ENCODE results near the gene UPB1. TPM values are rescaled to one million over a fixed set of nuclear protein-coding genes. Genes with fewer than 3 reads are reported as not detected.

Gene UPB1
- total RNA-seq, result under 1 TPM in 1 of 2 donors, not detected in 1; 0.08 TPM
- long read RNA-seq, partial matches to known transcripts, result 0 of 1 reads
- long read RNA-seq, other reads (novel, unspliced or antisense), result 1 of 1 reads

DNA sequence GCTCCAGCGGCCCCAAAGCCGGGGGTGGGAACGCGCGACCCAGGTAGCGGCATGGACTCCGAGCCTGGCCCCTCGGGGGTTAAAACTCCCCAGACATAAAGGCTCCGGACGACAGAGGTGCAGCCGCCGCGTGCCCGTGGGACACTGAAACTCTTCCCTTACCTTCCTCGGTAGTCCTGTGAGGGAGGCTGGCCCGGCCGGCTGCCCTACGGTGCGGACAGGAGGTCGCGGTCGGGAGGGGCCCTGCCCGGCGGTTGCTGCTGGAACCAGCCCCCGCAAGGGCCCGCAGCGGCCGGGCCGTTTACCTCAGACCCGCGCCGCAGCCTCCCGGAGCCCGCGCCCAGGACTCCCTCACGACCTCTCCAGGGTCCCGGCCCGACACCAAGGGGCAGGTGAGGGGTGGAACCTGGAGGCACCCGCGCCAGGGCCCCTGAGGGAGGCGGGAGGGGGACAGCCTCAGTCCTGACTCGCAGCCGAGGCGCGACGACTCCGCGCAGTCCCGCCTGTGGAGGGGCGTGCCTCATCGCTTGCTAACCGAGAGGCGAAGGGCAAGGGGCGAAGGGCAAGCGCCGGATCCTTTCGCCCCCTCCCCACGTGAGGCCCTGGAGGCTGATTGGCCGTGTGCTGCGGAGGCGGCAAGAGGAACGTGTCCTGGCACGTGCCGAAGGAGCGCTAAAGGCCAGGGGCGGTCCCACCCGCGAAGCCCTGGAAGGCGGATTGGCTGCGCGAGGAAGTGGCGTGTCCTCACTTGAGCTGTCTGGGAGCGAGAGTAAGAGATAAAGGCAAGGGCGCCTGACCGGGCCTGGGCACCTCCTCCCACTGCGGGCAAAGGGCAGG is at the start of gene UPB1:
Gene UPB1 (plus strand): TSS at position 805 of the 837 bp plus-strand sequence. CDS start 72 bp downstream, outside the sequence.
- no peak for DNase-seq
- intact Hi-C loops (cut with DNase I, micrococcal nuclease), result no loop called here
- peak; percentile 46 for ATAC-seq

DNA sequence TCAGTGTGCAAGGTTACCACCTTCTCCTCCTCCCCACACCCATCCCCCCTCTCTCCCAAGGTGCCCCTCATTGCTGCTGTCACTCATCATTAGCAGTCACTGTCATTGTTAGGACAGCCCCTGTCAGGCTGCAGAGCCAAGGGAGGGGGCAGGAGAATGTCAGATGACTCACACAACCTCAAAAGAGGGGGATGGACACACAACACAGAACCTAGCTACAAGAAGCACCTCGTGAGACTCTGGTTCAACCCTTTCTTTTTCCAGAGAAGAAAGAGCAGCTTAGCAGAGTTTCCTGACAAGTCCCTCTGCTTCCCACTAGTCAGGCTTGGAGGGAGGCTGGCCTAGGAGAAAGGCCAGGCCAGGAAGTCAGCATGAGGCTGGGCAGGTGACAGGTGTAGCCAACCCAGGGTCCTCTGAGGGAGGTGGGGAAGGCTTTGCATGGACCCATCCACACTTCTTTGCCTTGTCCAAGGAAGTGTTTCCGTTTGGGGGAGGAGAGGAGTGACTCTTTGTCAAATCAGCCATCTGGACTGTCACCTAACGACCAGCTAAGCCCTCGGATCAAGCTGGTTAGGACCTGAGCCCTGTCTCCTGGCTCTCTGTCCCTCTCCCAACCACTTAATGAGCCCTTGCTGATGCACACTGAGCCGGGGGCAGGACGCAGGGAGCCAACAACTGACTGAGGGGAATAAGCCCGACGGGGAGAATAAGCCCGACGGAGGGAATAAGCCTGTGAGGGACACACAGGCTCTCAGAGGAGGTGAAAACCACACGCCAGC is 49.5 kb upstream of the UPB1 start:
- no peak for DNase-seq
- ATAC-seq, result no peak
- intact Hi-C loops (cut with DNase I, micrococcal nuclease), result no loop called here

DNA sequence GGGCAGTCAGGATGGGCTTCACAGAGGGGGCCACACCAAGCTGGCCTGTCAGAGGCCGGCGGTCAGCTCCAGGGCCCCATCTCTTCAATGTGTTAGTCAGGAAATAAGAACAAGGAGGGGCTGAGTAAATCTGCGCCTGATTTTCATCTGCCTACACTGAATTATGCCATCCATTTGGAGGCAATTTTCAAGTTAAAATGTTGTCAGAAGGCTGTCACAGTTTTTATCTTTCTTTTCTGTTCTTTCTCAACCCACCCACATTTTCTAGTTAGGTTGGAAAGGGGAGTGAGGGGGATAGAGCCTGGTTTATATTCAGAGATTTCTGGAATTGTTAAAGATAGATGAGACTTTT is 48.9 kb upstream of the UPB1 start:
- ATAC-seq (no peak), DNase-seq (no peak)
- intact Hi-C loops (cut with DNase I, micrococcal nuclease), result no loop called here

DNA sequence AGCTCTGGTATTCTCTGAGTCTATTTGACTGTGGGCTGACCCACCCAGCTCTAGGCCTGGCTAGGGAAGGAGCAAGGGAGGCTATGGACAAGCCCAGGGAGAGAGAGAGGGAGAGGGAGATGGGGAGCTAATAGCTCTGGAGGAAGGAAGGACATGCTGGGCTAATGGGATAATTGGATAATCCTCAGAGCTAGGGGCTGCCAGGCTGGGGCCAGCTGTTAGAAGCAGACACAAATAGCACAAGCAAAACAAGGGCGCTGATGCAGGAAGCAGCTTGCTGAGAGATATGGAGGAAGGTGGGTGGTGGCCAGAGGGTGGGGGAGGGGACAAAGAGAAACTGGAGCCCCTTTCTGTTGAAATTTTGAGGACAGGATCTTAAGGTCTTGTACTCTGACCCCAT is 44.5 kb upstream of the UPB1 start:
- DNase-seq (no peak), ATAC-seq (no peak)
- intact Hi-C loops (cut with DNase I, micrococcal nuclease), result no loop called here

DNA sequence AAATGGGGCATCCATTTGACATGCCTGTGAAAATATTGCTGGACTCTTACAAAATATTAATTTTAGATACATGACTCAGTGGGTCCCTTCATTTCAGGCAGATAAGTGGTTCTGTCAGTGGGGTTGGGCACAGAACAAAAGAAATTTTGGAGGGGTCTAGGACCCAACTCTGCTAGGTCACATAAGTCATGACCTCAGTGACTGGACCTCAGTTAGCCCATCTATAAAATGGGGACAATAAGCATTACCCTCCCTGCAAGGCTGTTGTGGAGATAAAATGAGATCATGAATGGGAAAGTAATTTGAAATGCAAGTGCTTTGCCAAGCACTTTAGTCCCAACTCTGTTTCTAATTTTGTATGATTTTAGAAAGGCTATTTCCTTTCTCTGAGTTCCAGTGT is 44.0 kb upstream of the UPB1 start:
- DNase-seq (no peak), ATAC-seq (no peak)
- intact Hi-C loops (cut with DNase I, micrococcal nuclease), result no loop called here

DNA sequence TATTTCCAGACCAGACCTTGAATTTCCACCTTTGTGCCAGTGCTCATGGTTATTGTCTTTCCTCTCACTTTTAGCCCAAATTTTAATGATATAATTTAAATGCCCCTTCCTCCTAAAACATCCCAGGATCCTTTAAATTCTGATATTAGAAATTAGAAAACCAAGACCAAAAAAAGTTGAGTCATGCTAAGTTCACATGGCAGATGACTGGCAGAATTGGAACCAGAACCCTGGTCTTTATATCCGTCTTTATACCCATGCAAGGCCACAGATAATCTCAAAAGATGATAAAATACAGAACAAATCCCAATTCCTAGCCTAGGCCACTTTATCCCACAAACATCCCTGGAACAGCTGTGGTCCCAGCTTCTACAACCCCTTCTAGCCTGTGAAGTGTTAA is 41.3 kb upstream of the UPB1 start:
- intact Hi-C loops (cut with DNase I, micrococcal nuclease), result no loop called here
- DNase-seq (no peak), ATAC-seq (no peak)

DNA sequence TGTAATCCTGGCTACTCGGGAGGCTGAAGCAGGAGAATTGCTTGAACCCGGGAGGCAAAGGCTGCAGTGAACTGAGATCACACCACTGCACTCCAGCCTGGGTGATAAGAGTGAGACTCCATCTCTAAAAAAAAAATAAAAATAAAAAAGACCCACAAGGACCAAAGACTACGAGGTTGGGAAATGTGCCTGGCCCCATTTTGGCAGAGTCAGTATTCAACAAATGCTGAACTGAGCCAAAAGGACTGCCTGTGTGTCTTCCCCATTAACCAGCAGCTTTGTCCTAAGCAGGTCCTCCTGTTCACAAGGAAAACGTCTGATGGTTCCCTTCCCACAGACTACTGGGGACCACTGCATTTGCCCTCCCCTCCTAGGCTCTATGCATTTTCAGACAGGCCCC is 40.1 kb upstream of the UPB1 start:
- intact Hi-C loops (cut with DNase I, micrococcal nuclease), result no loop called here
- DNase-seq, result no peak
- ATAC-seq, result no peak

DNA sequence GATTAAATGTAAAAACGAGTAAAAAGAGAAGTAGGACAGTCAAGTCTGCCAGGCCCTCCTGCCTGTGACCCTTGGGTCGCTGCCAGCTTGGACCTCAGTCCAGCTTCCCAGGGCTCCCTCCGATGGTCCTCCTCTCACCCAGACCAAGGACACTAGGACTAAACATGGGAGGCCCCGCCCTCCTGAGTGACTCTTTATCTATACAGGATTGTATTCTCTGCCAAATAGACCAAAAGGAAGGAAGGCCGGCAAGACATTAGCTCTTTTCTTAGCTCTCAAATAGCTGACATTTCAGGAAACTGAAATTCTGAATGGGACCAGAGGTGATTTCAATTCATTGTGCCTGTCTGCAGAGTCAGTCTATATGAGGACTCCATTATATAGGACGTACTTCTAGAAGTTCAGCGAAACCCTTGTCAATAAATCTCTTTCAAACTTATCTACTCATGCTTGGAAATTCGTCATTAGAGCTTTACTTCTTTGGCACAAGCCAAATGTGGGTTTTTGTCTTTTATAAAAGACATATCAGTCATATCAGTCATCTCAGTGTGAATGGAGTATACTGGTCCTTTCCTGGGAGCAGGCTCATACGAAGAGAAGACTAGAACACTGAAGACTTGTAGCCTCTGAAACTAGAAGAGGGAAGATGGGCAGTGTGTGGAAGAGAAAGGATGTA is 39.2 kb upstream of the UPB1 start:
- DNase-seq, result no peak
- no peak for ATAC-seq
- intact Hi-C loops (cut with DNase I, micrococcal nuclease), result no loop called here

DNA sequence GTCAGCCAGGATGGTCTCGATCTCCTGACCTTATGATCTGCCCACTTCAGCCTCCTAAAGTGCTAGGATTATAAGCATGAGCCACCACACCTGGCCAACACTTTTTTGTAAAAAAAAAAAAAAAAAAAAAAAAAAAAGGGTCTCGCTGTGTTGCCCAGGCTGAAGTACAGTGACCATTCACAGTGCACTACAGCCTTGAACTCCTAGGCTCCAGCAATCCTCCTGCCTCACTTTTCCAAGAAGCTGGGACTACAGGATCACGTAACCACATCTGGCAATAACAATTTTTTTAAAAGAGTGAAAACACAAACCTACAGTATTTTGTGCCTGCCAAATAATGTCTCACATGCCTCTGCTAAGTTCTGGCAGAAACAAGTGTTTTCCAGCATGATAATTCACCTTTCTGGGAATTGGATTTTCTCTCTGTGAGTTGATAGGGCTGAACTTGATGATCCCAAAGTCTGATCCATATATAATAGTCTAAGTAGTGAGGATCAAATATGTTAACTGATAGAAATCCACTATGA is 37.2 kb upstream of the UPB1 start:
- ATAC-seq (no peak), DNase-seq (no peak)

DNA sequence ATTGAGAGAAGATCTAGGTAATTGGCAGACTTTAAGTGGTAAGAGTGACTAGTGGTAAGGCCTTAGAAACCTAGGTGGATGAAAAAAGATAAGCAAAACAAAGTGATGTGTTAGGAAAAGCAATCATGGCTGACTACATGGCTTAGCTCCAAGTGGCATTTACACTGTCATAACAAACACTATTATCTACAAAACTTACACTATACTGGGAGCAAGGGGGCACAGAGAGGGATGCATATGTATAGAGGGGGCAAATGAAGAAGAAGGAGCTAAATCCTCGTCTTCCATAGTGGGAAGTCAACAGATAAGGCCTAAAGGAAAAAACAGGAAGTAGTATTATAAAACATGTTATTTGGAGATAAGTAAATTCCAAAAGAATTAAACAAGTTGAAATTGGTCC is 35.2 kb upstream of the UPB1 start:
- no peak for DNase-seq
- ATAC-seq, result no peak
- intact Hi-C loops (cut with DNase I, micrococcal nuclease), result no loop called here

More for the DNA sequence above, 37.2 kb upstream of the UPB1 start:
- intact Hi-C loops (cut with DNase I, micrococcal nuclease), result no loop called here

DNA sequence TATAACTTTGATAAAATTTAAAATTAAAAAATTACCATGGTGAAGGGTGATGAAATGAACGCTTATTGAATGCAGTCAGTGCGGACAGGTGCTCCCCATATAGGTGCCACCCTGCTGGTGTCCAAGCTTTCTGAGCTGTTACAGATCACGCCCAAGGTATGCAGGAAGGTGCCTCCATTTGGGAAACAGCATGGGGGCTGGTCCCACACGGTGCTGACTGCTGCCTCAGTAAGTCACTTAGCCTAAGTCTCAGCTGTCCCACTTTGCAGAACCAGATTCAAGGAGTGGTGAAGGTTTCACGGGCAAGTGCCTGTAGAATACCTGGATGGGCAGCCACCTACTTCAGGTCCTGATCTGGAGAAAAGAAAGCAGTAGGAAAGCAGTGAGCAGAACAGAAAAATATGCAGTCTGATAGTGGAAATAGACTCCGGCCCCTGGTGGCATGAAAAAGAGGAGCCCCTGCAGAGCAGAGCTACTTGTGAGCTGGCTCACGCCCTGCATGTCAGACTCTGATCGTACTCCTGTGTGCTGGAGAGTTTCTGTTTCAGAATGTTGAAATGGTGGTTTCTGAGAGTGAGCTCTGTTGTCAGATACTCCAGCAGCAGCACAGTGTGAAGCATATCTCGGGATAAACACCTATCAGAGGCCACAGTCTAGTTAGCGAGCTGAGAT is 34.6 kb upstream of the UPB1 start:
- intact Hi-C loops (cut with DNase I, micrococcal nuclease), result no loop called here
- no peak for ATAC-seq
- DNase-seq, result no peak

DNA sequence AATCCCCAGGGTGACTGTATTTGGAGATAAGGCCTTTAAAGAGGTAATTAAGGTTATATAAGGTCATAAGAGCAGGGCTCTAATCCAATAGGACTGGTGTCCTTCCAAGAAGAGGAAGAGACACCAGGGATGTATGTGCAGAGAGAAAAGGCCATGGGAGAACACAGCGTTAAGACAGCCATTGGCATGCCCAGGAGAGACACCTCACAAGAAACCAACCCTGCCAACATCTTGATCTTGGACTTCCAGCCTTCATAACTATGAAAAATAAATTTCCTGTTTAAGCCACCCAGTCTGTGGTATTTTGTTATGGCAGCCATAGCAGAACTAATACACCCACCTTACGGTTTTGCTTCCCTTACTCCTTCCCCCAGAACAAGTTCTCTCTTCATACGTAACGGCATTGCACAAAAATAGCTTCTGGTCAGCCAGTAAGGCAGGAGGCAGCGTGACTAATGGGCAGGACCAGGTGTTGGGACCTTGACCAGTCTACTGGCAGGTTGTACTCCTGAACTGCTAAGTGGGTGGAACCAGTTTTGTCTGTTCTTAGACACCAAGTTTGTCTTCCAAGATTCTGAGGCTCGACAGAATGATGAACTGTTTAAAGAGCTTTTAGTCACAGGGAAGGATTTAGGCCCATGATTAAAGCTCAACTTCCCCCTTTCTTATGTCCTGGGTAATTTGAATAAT is 31.9 kb upstream of the UPB1 start:
- DNase-seq, result no peak
- ATAC-seq, result no peak
- intact Hi-C loops (cut with DNase I, micrococcal nuclease), result no loop called here

DNA sequence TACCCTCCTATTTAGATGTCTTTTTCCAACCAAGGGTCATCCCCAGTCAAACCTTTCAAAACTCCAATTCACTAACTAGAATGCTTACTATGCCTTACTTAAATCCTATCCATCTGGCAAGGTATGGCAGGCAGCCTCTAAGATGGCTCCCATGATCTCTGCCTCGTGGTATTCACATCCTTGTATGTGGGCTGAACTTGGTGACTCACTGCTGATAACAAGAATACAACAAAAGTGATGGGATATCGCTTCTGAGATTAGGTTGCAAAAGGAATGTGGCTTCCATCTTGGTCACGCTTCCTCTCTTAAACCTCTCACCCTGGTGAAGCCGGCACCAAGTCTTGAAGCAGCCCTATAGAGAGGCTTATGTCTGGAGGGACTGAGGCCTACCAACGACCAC is 29.6 kb upstream of the UPB1 start:
- intact Hi-C loops (cut with DNase I, micrococcal nuclease), result no loop called here
- DNase-seq (no peak), ATAC-seq (no peak)

DNA sequence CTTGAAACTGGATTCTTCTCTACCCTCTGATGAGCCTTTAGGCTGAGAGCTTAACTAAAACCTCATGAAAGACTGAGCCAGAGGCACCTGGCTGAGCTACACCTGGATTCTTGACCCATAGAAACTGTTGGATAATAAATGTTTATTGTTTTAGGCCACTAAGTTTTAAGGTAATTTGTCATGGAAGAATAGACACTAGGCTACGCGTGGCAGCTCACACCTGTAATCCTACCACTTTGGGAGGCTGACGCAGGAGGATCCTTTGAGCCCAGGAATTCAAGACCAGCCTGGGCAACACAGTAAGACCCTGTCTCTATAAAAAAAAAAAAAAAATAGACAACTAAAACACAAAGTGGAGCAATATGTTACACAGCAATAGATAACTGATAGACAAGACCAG is 29.2 kb upstream of the UPB1 start:
- ATAC-seq (no peak), DNase-seq (no peak)
- intact Hi-C loops (cut with DNase I, micrococcal nuclease), result no loop called here

DNA sequence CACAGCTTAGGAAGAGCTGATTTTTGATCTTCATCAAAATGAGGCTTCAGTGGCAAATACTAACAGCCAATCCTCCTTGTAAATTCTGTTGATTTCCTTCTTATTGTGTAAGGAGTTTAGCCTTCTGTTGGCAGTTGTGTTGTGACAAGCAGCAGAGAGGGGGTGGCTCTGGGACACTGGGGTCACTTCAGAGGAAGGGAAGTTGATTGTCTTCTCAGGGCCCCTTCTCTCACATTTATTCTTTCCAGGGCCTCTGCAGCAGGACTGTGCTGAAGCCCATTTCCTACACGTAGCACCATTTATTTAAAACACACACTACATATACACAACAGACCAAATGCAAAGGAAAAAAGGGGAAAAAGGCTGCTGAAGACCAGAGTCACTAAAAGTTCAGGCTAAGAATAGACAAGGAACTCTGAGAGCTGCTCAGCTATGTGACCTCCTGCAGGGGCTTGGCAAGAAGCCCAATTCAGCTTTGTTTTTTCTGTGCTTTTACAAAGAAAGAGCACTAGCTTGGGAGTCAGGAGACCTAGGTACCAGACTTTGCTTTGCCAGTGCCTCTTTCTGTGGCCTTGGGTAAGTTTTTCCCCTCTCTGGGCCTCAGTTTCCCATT is 28.3 kb upstream of the UPB1 start:
- intact Hi-C loops (cut with DNase I, micrococcal nuclease), result no loop called here
- ATAC-seq (no peak), DNase-seq (no peak)

DNA sequence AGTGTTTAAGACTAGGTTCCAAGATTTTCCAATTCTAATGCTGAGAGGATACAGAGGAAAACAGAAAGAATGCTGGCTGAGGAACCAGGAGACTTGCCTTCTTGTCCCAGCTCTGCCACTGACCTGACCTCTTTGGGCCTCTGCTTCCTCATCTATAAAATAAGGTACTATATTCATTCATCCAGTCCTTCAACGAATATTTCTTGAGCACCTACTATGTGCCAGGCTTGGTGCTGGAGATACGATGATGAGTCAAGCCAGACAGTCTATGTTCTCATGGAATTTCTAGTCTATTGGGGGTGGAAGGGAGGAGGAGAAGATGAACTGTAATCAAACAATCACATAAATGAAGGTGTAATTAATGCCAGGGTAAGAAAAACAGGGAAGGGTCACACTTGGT is 27.8 kb upstream of the UPB1 start:
- intact Hi-C loops (cut with DNase I, micrococcal nuclease), result no loop called here
- ATAC-seq, result no peak
- no peak for DNase-seq

DNA sequence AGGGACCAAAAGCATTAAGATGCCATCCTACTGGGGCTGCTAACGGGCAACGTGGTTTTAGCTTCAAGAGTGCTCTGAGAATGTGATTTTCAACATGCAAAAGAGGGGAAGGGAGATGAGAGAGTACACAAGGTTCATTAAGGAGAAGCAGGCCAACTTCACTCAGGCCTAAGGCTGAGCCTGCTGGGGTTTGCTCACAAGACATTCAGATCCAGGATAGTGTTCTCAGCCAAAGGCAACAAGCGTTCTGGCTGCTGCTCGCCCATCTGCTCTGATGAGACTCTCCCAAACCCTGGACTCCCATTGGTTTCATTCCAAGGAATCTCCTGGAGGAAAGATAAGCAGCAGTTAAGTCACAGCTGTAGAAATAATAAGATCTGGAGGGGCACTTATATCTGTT is 23.6 kb upstream of the UPB1 start:
- DNase-seq, result no peak
- ATAC-seq, result no peak
- intact Hi-C loops (cut with DNase I, micrococcal nuclease), result no loop called here

DNA sequence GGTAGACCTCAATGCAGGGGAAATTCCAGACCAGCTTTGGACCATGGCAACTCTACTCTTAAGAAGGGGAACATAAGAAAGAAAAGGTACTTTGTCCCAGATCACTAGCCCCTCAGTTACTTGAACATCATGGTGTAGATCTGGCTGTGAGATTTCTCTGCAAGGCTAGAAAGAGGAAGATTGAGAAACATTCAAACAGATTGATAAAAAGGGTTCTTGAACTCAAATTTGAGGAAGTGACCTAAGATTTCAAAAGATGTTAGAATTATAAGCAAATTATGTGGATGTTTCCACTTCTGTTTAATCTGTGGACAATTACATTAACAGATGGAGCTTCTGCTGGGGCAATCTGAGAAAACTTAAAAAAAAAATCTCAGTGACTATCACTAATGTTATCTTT is 21.8 kb upstream of the UPB1 start:
- intact Hi-C loops (cut with DNase I, micrococcal nuclease), result no loop called here
- no peak for ATAC-seq

More for the DNA sequence above, 21.8 kb upstream of the UPB1 start:
- no peak for DNase-seq
